Measurements from ENCODE around the gene GARS1. TPM values are rescaled to one million over a fixed set of nuclear protein-coding genes. Genes with fewer than 3 reads are reported as not detected.

Gene GARS1
- total RNA-seq, 6 experiments from 2014 or later = 31.4 to 155 (median 44.7) TPM

DNA sequence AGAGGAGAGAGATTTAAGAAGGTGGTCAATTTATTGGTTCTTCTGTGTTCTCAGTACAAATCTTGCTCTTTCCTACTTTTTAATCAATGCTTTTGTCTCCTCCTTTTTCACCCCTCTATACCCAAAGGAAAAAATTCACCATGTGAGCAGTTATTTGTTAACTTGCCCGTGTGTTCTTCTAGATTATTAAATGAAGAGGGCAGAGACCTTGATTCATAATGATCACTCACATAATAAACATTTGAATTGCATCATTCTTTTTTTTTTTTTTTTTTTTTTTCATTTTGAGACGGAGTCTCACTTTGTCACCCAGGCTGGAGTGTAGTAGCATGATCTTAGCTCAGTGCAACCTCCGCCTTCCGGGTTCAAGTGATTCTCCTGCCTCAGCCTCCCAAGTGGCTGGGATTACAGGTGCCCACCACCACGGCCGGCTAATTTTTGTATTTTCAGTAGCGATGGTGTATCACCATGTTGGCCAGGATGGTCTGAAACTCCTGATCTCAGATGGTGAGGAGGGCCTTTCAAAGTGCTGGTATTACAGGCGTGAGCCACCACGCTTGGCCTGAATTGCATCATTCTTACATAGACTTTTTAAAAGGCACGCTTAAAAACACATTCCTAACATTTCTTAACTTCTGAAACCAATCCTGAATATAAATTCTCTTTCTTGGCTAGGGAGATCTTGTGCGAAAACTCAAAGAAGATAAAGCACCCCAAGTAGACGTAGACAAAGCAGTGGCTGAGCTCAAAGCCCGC is 3.6 kb downstream of the GARS1 start:
- Histone ChIP-seq H3K27ac (no peak overlapping the region), H3K4me3 (no peak overlapping the region), H3K36me3 (peaks cover 4 to 34% (median 18%) of the 10 kb centered on the region in 4 donors), H3K9me3 (no peaks in the 10 kb centered on the region), H3K27me3 (no peaks in the 10 kb centered on the region), H3K4me1 (peaks cover 0 to 13% (median 0%) of the 10 kb centered on the region in 4 donors)
- no peak for TF ChIP-seq POLR2A (IDR thresholded peaks at IDR 0.05)
- TF ChIP-seq, protein P1, sequence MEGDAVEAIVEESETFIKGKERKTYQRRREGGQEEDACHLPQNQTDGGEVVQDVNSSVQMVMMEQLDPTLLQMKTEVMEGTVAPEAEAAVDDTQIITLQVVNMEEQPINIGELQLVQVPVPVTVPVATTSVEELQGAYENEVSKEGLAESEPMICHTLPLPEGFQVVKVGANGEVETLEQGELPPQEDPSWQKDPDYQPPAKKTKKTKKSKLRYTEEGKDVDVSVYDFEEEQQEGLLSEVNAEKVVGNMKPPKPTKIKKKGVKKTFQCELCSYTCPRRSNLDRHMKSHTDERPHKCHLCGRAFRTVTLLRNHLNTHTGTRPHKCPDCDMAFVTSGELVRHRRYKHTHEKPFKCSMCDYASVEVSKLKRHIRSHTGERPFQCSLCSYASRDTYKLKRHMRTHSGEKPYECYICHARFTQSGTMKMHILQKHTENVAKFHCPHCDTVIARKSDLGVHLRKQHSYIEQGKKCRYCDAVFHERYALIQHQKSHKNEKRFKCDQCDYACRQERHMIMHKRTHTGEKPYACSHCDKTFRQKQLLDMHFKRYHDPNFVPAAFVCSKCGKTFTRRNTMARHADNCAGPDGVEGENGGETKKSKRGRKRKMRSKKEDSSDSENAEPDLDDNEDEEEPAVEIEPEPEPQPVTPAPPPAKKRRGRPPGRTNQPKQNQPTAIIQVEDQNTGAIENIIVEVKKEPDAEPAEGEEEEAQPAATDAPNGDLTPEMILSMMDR (IDR thresholded peaks at IDR 0.05) = no peak
- WGBS (ENCODE audit: insufficient coverage, low coverage, low lambda C conversion rate, missing lambda C conversion rate) = 81% methylated on average over 13 of the region's 13 CpGs
- intact Hi-C loops (cut with DNase I) = no loop called here
- no peak for ATAC-seq
- no peak for DNase-seq

DNA sequence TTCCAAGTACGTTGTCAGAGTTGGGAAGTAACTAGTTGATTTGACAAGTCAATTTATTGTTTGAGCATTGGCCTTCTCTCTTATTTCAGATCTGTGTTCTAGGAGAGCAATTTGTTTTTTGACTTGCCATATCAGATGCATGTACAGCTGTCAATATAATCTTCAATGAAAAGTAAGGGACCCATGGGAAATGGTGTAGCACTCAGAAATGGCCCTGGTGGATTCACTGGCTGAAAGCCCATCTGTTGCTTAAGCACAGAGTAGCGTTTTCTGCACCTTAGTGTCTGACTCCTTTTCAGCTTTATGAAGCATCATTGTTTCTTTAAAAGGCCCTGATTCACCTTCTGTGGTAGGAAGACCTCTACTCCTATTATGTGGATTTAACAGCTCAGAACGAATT is 10.2 kb downstream of the GARS1 start:
- Histone ChIP-seq H3K27ac (no peak overlapping the region), H3K4me3 (no peak overlapping the region), H3K4me1 (no peaks in the 10 kb centered on the region), H3K9me3 (no peaks in the 10 kb centered on the region), H3K27me3 (no peaks in the 10 kb centered on the region), H3K36me3 (peaks cover 10 to 78% (median 33%) of the 10 kb centered on the region in 4 donors)
- 80% methylated on average over 3 of the region's 3 CpGs for WGBS (ENCODE audit: insufficient coverage, low coverage, low lambda C conversion rate, missing lambda C conversion rate)
- ATAC-seq (no peak), DNase-seq (no peak)
- intact Hi-C loops (cut with DNase I) = no loop called here
- TF ChIP-seq, protein P1 (IDR thresholded peaks at IDR 0.05) = no peak
- TF ChIP-seq POLR2A (IDR thresholded peaks at IDR 0.05) = no peak

DNA sequence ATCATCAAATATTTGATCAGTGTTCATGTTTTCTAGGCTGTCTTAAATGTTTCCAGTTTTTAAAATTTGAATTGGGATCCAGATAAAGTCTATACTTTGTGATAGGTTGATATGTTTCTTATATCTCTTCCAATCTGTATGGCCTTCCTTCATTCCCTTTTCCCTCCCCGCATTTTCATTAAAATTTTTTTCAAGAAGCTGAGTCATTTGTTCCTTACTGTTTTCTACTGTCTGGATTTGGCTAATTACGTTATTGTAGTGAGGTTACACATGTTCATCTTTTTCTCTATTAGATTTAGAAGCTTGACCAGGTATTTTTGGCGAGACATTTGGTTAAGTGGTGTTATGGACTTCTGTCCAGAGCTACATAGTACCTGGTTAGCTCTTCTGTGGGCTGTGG is 11.2 kb downstream of the GARS1 start:
- no peak for DNase-seq
- intact Hi-C loops (cut with DNase I) = no loop called here
- no peak overlapping the region for H3K4me3 ChIP-seq
- H3K36me3 ChIP-seq = peaks cover 4 to 78% (median 30%) of the 10 kb centered on the region in 4 donors
- H3K4me1 ChIP-seq = no peaks in the 10 kb centered on the region
- no peak overlapping the region for H3K27ac ChIP-seq
- TF ChIP-seq, protein P1 (IDR thresholded peaks at IDR 0.05) = no peak
- H3K27me3 ChIP-seq = no peaks in the 10 kb centered on the region
- no peaks in the 10 kb centered on the region for H3K9me3 ChIP-seq
- ATAC-seq = no peak
- WGBS (ENCODE audit: insufficient coverage, low coverage, low lambda C conversion rate, missing lambda C conversion rate) = 92% methylated on average over 3 of the region's 3 CpGs

DNA sequence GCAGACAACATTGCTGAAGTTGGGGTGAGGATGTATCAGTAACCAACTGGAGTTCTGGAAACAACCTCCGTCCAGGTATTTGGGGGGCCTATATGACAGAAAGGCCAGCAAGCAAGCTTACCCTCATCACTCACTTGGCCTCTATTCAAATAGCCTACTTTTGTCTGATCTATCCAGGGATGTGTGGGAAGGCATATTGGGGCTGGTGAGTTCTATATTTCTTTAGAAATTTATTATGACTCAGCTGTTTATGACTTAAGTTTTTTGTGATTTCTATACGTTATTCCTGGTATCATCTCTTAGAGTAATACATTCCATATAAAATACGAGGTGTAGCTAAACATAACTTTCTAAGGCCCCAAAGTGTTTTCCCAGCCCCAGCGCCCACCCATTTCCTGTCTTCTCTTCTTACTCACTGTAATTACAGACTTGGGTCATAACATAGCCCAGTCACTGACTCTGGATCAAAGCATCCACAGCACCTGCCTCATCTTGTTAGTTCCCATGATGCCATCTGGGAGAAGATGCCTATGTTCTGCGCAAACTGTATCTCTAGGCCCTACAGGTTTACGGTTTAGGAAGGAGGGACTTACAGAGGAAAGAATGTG is 18.1 kb downstream of the GARS1 start:
- Histone ChIP-seq H3K36me3 (peaks cover 4 to 64% (median 11%) of the 10 kb centered on the region in 4 donors), H3K4me3 (no peak overlapping the region), H3K4me1 (no peaks in the 10 kb centered on the region), H3K27ac (no peak overlapping the region), H3K9me3 (no peaks in the 10 kb centered on the region), H3K27me3 (no peaks in the 10 kb centered on the region)
- TF ChIP-seq POLR2A (IDR thresholded peaks at IDR 0.05) = no peak
- TF ChIP-seq, protein P1 (IDR thresholded peaks at IDR 0.05) = no peak
- no peak for DNase-seq
- intact Hi-C loops (cut with DNase I) = no loop called here
- no peak for ATAC-seq
- 88% methylated on average over 6 of the region's 6 CpGs for WGBS (ENCODE audit: insufficient coverage, low coverage, low lambda C conversion rate, missing lambda C conversion rate)

All from right lobe of liver (tissue), 6 donors.